AML-193 (cell line): ENCODE data around the gene TTC9C.
"Not testable (repeated sequence)": the region's sequence is repeated elsewhere in the genome, so short reads cannot be mapped to it uniquely, and the experiment has no call there.

Experiments
- DNase-seq, 2 experiments: peaks; one replicate each; lab custom pipeline; 2025; lab: John Stamatoyannopoulos, UW

The TTC9C gene

GRCh38 chr11:62709247-62710000, 18.9 kb upstream of the TTC9C start:
- peak; percentile 97 to 98 for DNase-seq

DNA sequence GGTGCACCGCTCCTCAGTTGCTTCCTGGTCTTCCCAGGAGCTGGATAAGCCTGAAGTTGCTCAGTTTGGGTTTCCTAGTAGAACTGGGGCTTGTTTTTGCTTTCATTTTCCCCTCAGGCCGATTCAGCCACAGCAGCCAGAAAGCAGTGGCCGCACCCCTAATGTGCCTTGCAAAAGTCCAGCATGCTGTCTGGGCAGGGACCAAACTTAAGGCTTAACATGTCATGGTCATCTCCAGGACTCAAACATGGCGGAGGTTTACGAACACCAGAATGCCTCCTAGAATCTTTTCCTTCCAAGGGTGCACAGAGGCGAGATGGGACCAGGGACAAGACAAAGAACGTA, 18.3 kb upstream of the TTC9C start:
- no peak for DNase-seq

GRCh38 chr11:62712276-62712812, 15.9 kb upstream of the TTC9C start:
- DNase-seq: no peak

- DNase-seq: no peak
Observed at GRCh38 chr11:62712861-62713260, 15.4 kb upstream of the TTC9C start.

GRCh38 chr11:62713343-62713742, 14.9 kb upstream of the TTC9C start:
- DNase-seq: no peak

DNA sequence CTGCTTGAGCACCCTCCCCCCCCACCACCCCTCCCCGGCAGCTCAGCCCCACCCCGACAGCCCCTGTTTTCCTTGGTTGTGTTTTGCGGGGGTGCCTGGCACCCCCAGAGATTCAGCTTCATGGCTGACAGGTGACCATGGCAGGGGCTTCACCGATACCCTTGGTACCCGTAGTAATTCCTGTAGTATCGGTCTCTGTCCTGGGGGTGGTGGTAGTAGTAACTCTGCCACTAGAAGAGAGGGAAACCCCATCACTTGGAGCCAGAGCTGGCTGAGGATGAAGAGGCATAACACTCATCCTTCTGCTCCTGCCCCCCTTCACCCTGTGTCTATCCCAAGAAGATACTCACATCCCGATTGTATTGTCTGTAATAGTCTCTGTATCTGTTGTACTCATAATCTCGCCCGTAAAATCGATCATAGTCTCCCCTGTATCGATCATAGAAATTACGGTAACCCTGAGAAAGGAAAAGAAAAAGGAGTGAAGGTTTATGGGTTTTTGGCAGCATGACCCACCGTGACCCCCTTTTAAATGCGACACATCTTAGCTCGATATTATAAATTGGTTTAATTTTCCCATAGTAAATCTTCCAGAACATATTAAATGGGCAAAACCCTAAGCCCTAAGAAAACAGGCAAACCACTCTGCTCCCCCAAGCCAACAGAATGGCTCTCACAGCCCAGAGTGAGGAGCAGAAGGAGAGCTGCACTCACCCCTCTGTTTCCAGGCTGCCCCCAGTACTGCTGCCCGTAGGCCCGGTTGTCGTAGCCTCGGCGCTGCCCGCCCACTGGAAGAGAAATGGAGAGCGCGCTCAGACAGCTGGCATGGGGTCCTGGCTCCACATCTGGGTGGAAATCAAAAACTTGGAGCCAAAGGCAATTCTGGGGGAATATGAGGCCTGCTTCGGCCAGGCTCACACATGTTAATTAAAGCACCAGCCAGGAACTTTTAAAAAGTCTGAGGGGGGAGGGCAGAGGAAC, 12.8 kb upstream of the TTC9C start:
- DNase-seq: no peak

- no peak for DNase-seq
Observed at GRCh38 chr11:62716206-62716605, 12.1 kb upstream of the TTC9C start.

GRCh38 chr11:62716816-62717215, 11.5 kb upstream of the TTC9C start:
- DNase-seq: no peak

GRCh38 chr11:62719302-62719978, 8.8 kb upstream of the TTC9C start:
- no peak for DNase-seq

DNA sequence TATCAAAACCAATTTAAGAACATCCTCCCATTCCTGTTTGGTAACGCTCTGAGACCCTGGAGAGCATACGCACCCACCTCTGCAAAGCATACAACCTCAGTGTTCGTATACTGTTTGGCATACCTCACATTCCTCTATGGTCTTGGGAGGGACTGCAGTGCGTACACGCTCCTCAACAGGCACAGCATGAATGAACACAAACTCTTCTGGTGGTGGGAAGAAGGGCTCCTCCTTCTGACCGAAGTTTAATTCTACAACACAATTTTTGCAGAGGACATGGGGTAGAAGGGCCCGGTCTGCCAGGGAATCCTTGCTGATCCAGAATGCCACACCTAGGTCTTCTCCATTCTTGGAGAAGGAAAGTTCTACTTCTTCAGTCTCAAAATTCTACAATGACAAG, 6.3 kb upstream of the TTC9C start:
- no peak for DNase-seq

- DNase-seq: no peak
Observed at GRCh38 chr11:62724171-62724570, 4.1 kb upstream of the TTC9C start.

GRCh38 chr11:62725646-62726045, 2.6 kb upstream of the TTC9C start:
- no peak for DNase-seq

GRCh38 chr11:62726156-62726914, 2.0 kb upstream of the TTC9C start:
- no peak for DNase-seq

- DNase-seq: no peak
Observed at GRCh38 chr11:62726915-62727164, 1.4 kb upstream of the TTC9C start.

DNA sequence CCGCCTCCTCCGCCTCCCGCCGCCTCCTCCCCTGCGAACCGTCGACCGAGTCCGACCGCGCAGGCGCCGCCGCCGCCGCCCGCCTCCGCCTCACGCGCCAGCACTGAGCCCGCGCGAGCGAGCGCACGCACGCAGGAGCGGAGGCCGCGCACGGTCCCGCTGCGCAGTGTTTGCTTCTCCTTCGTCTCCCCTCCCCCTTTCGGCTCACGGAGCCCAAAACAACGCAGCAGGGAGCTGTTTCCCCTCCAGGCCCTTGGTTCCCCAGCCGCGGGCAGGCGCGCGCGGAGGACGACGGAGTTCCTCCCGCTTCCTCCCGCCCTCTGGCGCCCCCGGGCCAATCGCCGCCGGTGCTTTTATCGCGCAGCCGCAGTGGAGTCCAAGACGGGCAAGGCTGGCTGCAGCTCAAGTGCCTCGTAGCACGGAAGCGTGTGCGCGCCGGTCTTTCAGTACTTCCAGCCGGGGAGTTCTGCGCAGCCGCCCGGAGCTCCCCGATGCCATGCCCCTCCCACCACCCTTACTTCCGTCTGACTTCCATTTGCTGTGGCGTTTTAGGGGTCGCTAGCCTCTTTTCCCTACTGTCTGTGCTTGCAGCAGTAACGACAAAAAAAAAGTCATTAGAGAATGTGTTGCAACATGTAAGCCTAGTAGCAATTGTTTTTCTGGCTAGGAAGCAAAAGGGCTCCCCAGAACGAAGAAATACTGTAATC, 968 bp upstream of the TTC9C start, which contains the start of gene HNRNPUL2:
Gene HNRNPUL2 (minus strand): TSS at position 293 of the 707 bp plus-strand sequence. CDS start 301 bp downstream, outside the sequence.
- DNase-seq: peak; percentile 98

- DNase-seq: peak; percentile 93 to 95
Observed at GRCh38 chr11:62727872-62728170, 465 bp upstream of the TTC9C start.

DNA sequence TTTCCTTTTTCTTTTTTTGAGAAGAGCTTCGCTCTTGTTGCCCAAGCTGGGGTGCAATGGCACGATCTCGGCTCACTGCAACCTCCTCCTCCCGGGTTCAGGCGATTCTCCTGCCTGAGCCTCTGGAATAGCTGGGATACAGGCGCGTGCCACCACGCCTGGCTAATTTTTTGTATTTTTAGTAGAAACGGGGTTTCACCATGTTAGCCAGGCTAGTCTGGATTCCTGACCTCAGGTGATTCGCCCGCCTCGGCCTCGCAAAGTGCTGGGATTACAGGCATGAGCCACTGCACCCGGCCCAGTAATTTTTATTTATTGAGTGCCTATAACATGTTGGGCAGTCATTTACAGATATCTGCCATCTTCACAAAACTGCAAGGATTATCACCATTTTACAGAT, 1.8 kb downstream of the TTC9C start:
- DNase-seq: not testable (repeated sequence)

DNA sequence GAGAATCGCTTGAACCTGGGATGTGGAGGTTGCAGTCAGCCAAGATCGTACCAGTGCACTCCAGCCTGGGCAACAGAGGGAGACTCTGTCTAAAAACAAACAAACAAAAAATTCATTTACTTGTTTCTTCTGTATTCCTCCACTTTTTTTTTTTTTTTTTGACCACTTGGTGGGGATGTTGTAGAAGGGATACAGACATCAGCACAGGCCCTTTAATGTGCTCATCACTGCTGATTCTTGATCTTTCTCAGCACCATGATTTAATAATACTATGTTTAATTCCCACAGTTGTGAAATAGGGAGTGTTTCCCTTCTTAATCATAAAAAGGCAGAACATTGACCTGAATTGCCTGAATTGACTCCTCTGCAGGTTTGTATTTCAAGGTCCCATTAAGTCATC, 4.5 kb downstream of the TTC9C start:
- peak; percentile 19 to 28 for DNase-seq

GRCh38 chr11:62737196-62737595, 8.9 kb downstream of the TTC9C start:
- DNase-seq: no peak

DNA sequence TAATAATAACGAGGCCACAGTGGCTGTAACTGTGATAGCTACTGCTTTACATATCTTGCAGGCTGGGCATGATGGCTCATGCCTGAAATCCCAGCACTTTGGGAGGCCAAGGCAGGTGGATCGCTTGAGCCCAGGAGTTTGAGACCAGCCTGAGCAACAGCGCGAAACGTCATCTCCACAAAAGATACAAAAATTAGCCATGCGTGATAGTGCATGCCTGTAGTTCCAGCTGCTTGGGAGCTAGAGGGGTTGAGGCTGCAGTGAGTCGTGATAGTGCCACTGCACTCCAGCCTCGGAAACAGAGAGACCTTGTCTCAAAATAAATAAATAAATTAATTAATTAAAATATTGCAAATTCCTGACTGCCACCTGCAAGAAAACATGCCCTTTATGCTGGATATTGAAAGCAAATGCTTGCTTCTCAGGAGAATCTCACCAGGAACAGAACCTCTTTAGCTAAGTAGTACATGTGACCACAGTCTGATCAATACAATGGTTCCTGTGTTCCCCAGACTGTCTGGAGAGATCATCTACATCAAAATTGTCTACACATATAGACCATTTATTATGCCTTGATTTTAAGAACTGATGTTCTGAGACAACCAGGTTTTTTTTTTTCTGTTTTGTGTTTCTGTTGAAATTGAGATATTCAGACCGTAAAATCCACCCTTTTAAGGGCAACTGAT, 19.3 kb downstream of the TTC9C start:
- no peak for DNase-seq

DNA sequence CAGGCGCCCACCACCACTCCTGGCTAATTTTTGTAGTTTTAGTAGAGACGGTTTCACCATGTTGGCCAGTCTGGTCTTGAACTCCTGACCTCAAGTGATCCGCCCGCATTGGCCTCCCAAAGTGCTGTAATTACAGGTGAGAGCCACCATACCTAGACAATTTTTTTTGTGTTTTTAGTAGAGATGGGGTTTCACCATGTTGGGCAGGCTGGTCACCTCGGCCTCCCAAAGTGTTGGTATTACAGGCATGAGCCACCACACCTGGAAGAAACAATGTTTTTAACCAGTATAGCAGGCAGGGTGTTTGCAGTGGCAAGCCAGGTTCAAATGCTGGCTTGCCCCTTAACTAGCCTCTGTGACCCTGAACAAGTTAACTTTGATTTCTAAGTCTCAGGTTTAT, 21.6 kb downstream of the TTC9C start:
- not testable (repeated sequence) for DNase-seq
